ENCODE measurements around the gene ACOXL. TPM values are rescaled to one million over a fixed set of nuclear protein-coding genes. Genes with fewer than 3 reads are reported as not detected.

The ACOXL gene
- total and polyA plus RNA-seq, 9 of the 15 experiments (the other 6 are each of a cell fraction or from before 2014, with no cell fraction given), result 0.31 to 0.56 TPM; not detected in 7

- TF ChIP-seq TCF3 (CRISPR knock-in tag; IDR thresholded peaks at IDR 0.05) (no peak), ZFP91 (CRISPR knock-in tag; IDR thresholded peaks at IDR 0.05) (no peak), EWSR1 (IDR thresholded peaks at IDR 0.05; ENCODE audit: borderline replicate concordance, low read depth, partially characterized antibody) (no peak), C11orf30 (IDR thresholded peaks at IDR 0.05; ENCODE audit: low read depth) (no peak), SMAD3 (CRISPR knock-in tag; conservative IDR thresholded peaks at IDR 0.05) (no peak), MTA2 (IDR thresholded peaks at IDR 0.05; ENCODE audit: low read depth) (no peak), RCOR1 (IDR thresholded peaks at IDR 0.05; ENCODE audit: borderline replicate concordance in 1 of 2, low read depth in 2 of 2, low read length in 2 of 2) (no peak), MAFF (IDR thresholded peaks at IDR 0.05; ENCODE audit: low read length) (no peak), MTA1 (IDR thresholded peaks at IDR 0.05; ENCODE audit: borderline replicate concordance) (no peak), ZNF143 (CRISPR knock-in tag; IDR thresholded peaks at IDR 0.05) (no peak)
Observed at GRCh38 chr2:110816404-110817365, 84.3 kb downstream of the ACOXL start (continued).

Data from K562 (cell line).